Measurements from ENCODE around the gene NR4A3. TPM values are rescaled to one million over a fixed set of nuclear protein-coding genes. Genes with fewer than 3 reads are reported as not detected.
A peak's percentile ranks its signal among the peaks of the same experiment; 100 is the strongest.

The NR4A3 gene
- total RNA-seq (2016; rRNA removed; fragmentation: Illumina TruSeq; extraction: Trizol) = 0.02 TPM in 1 of 2 replicates, not detected in the other
- not detected in 2 replicates for total RNA-seq (2016; cell fraction: cytosol; rRNA removed; fragmentation: Illumina TruSeq; extraction: Trizol; ENCODE audit: low read depth)
- 0.03 TPM in 1 of 2 replicates, not detected in the other for total RNA-seq (2016; cell fraction: insoluble cytoplasmic fraction; rRNA removed; fragmentation: Illumina TruSeq; extraction: Trizol)
- total RNA-seq (2016; cell fraction: membrane; rRNA removed; fragmentation: Illumina TruSeq; extraction: Trizol) = 0.03 TPM in 1 of 2 replicates, not detected in the other
- 0.25 and 0.31 TPM in 2 replicates for total RNA-seq (2016; cell fraction: nucleus; rRNA removed; fragmentation: Illumina TruSeq; extraction: Trizol)
- 0.03 and 0.09 TPM in 2 replicates for polyA plus RNA-seq (2011; rRNA removed)
- 0.03 TPM in 1 of 2 replicates, not detected in the other for polyA plus RNA-seq (2011; cell fraction: cytosol; rRNA removed)
- 0.09 and 0.14 TPM in 2 replicates for polyA plus RNA-seq (2011; cell fraction: nucleus; rRNA removed)
- polyA plus RNA-seq (2012) = 0.07 TPM in 1 of 2 replicates, not detected in the other
- polyA plus RNA-seq (2016; cell fraction: cytosol; fragmentation: Illumina TruSeq; extraction: Trizol; ENCODE audit: low read depth) = not detected in 2 replicates
- 0.04 and 0.07 TPM in 2 replicates for polyA plus RNA-seq (2016; cell fraction: insoluble cytoplasmic fraction; fragmentation: Illumina TruSeq; extraction: Trizol; ENCODE audit: low read depth)
- polyA plus RNA-seq (2016; cell fraction: membrane; fragmentation: Illumina TruSeq; extraction: Trizol; ENCODE audit: low read depth) = not detected in 2 replicates
- not detected in 2 replicates for polyA plus RNA-seq (2016; cell fraction: nucleus; fragmentation: Illumina TruSeq; extraction: Trizol; ENCODE audit: insufficient read depth, low read depth)
- 0.06 and 5.7 TPM in 2 replicates for polyA minus RNA-seq (2011; rRNA and poly(A)+ RNA removed; ENCODE audit: low replicate concordance)
- 0.18 TPM in 1 of 2 replicates, not detected in the other for polyA minus RNA-seq (2011; cell fraction: cytosol; rRNA and poly(A)+ RNA removed)
- polyA minus RNA-seq (2011; cell fraction: nucleus; rRNA and poly(A)+ RNA removed) = 0.50 and 0.64 TPM in 2 replicates
- percentile 27 among the genes with signal in this experiment for Bru-seq, nascent RNA
- BruChase-seq, experiment 1, labeled RNA remaining after a 6-hour chase = percentile 22 among the genes with signal in this experiment
- BruChase-seq, experiment 2, labeled RNA remaining after a 2-hour chase = percentile 22 among the genes with signal in this experiment
- long read RNA-seq, experiment 1 = 0 reads
- long read RNA-seq, experiment 2 = 0 reads

DNA sequence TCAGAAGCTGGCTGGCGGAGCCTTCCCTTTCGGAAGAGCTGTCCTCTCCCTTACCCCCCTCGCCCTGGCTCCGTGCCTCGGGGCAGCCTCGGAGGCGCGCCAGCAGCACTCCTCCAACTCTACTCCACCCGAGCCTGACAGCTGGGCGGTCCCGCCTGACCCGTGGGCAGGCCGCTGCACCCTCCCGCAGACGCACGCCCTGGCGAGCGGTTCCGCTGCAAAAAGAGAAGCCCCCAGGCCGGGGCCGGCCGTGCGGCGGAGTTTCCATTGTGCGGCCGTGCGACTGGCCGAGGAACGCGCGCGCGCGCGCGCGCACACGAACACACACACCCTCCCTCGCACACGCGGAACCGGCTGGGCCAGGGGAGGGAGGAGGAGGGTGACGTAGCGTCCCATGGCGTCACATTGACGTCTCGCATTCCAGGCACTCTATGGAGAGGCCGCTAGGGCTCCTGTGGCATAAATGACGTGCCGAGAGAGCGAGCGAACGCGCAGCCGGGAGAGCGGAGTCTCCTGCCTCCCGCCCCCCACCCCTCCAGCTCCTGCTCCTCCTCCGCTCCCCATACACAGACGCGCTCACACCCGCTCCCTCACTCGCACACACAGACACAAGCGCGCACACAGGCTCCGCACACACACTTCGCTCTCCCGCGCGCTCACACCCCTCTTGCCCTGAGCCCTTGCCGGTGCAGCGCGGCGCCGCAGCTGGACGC, at the start of gene NR4A3:
NR4A3 (plus strand) TSS at position 490 of the 713 bp plus-strand sequence. CDS start 6,158 bp downstream, outside the sequence.
- FAIRE-seq = no peak
- TF ChIP-seq, protein P1, sequence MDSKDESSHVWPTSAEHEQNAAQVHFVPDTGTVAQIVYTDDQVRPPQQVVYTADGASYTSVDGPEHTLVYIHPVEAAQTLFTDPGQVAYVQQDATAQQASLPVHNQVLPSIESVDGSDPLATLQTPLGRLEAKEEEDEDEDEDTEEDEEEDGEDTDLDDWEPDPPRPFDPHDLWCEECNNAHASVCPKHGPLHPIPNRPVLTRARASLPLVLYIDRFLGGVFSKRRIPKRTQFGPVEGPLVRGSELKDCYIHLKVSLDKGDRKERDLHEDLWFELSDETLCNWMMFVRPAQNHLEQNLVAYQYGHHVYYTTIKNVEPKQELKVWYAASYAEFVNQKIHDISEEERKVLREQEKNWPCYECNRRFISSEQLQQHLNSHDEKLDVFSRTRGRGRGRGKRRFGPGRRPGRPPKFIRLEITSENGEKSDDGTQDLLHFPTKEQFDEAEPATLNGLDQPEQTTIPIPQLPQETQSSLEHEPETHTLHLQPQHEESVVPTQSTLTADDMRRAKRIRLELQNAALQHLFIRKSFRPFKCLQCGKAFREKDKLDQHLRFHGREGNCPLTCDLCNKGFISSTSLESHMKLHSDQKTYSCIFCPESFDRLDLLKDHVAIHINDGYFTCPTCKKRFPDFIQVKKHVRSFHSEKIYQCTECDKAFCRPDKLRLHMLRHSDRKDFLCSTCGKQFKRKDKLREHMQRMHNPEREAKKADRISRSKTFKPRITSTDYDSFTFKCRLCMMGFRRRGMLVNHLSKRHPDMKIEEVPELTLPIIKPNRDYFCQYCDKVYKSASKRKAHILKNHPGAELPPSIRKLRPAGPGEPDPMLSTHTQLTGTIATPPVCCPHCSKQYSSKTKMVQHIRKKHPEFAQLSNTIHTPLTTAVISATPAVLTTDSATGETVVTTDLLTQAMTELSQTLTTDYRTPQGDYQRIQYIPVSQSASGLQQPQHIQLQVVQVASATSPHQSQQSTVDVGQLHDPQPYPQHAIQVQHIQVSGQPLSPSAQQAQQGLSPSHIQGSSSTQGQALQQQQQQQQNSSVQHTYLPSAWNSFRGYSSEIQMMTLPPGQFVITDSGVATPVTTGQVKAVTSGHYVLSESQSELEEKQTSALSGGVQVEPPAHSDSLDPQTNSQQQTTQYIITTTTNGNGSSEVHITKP (CRISPR knock-in tag; IDR thresholded peaks at IDR 0.05; ENCODE audit: low read depth) = 0 out of 2 replicates have a peak, but pooled peaks have one; percentile 23
- TF ChIP-seq, protein P2, sequence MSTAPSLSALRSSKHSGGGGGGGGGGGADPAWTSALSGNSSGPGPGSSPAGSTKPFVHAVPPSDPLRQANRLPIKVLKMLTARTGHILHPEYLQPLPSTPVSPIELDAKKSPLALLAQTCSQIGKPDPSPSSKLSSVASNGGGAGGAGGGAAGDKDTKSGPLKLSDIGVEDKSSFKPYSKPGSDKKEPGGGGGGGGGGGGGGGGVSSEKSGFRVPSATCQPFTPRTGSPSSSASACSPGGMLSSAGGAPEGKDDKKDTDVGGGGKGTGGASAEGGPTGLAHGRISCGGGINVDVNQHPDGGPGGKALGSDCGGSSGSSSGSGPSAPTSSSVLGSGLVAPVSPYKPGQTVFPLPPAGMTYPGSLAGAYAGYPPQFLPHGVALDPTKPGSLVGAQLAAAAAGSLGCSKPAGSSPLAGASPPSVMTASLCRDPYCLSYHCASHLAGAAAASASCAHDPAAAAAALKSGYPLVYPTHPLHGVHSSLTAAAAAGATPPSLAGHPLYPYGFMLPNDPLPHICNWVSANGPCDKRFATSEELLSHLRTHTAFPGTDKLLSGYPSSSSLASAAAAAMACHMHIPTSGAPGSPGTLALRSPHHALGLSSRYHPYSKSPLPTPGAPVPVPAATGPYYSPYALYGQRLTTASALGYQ (CRISPR knock-in tag; IDR thresholded peaks at IDR 0.05) = no peak
- TF ChIP-seq HCFC1 (IDR thresholded peaks at IDR 0.05; ENCODE audit: low read depth, low read length) (0 out of 2 replicates have a peak, but pooled peaks have one; percentile 10), NFE2L1 (CRISPR knock-in tag; IDR thresholded peaks at IDR 0.05; ENCODE audit: borderline replicate concordance) (no peak), TRIM24 (CRISPR knock-in tag; IDR thresholded peaks at IDR 0.05) (no peak), ZNF644 (CRISPR knock-in tag; IDR thresholded peaks at IDR 0.05; ENCODE audit: low read depth) (no peak), ZNF747 (CRISPR knock-in tag; IDR thresholded peaks at IDR 0.05; ENCODE audit: borderline replicate concordance) (peak; percentile 43; the same call in 1 of the 2 replicates), ZNF720 (CRISPR knock-in tag; IDR thresholded peaks at IDR 0.05) (no peak), CREM (IDR thresholded peaks at IDR 0.05) (peak; percentile 82), CREM (CRISPR knock-in tag; IDR thresholded peaks at IDR 0.05) (0 out of 2 replicates have a peak, but pooled peaks have one; percentile 41), SATB2 (CRISPR knock-in tag; IDR thresholded peaks at IDR 0.05) (no peak)

More for the DNA sequence above, at the start of gene NR4A3:
- 1% methylated on average over 24 of the region's 75 CpGs for WGBS (ENCODE audit: low lambda C conversion rate)
- peaks cover 50% of the 10 kb centered on the region for H3K4me1 ChIP-seq (ENCODE audit: insufficient read depth, low read length)
- CTCF ChIA-PET (ENCODE audit: low intra/inter-chr PET ratio, low total read pairs) = no interaction called here
- H3K27me3 ChIP-seq (ENCODE audit: control insufficient read depth in 1 of 2, insufficient read depth in 2 of 2, low read length in 2 of 2) = peaks cover 7 to 41% of the 10 kb centered on the region in 2 experiments; a peak in 4 of 5 replicates
- H3K9me3 ChIP-seq (ENCODE audit: low read length) = no peaks in the 10 kb centered on the region
- H3K9ac ChIP-seq (ENCODE audit: insufficient read depth, low read depth, low read length) = peak within 1 kb of the TSS; percentile 62
- peak within 1 kb of the TSS; percentile 100 for H3K4me2 ChIP-seq (ENCODE audit: low read depth, low read length)
- in situ Hi-C loops (cut with HindIII; ENCODE audit: extremely low pct_ligation_motif_present, low pct_unique_long_range_greater_than_20kb) (loop anchor here (5.0 to 10.0 kb wide), 2 partner anchors 86 to 183 kb away; partner anchors contain the start of gene STX17), intact Hi-C loops (cut with micrococcal nuclease; ENCODE audit: unreplicated experiment) (loop anchor here (2.0 to 5.0 kb wide), 2 partner anchors 85 to 649 kb away; partner anchors contain the start of gene STX17)
- DNase-seq (ENCODE audit: low spot score) (peak; percentile 84), ATAC-seq (peak; percentile 53)
- no peaks in the 10 kb centered on the region for H3K36me3 ChIP-seq (replicated peaks in 1 of 2; ENCODE audit: control insufficient read depth in 1 of 2, insufficient read depth in 2 of 2, low read length in 2 of 2)
- peak within 1 kb of the TSS; percentile 3 for H2AFZ ChIP-seq (ENCODE audit: low read length)
- peaks cover 5% of the 10 kb centered on the region for H3K79me2 ChIP-seq (ENCODE audit: insufficient read depth, low read length)
- H3K4me3 ChIP-seq (replicated peaks in 1 of 3; ENCODE audit: insufficient read depth in 1 of 3, low read depth in 2 of 3, low read length in 3 of 3) = peak within 1 kb of the TSS; percentile 66 to 90 (median 89)
- POLR2A ChIA-PET = interaction anchor here (0.9 to 1.9 kb wide), 4 partner anchors 83 to 649 kb away, joined by 3 to 6 read pairs (median 5); partner anchors contain the start of genes ALG2, SEC61B and STX17
- BruUV-seq (replicated peaks) = no TSS peak
- H3K27ac ChIP-seq (ENCODE audit: extremely low read length, insufficient read depth, low read length) = no peak within 1 kb of the TSS
- 0 out of 2 replicates have a peak, but pooled peaks cover 3% of the 10 kb centered on the region for H4K20me1 ChIP-seq (ENCODE audit: insufficient read depth, low read length)

Data from HepG2 (cell line).